K562 (cell line): ENCODE results near the gene TMEM88. TPM values are rescaled to one million over a fixed set of nuclear protein-coding genes. Genes with fewer than 3 reads are reported as not detected.

Experiments
- C11orf30 ChIP-seq: fragments of 450-650 bp; IDR thresholded peaks from 2 replicates; pipeline ENCODE4 v1.6.1; 2016; ENCODE audit warnings: low read depth, mild to moderate bottlenecking
- CC2D1A ChIP-seq: fragments of 450-650 bp; IDR thresholded peaks from 2 replicates; pipeline ENCODE4 v1.6.1; 2017; ENCODE audit warnings: mild to moderate bottlenecking
- CTCF ChIP-seq, 3 experiments: IDR thresholded peaks in 2 of 3; conservative IDR thresholded peaks in 1 of 3; 2 replicates each; pipeline ENCODE4 v1.5.1; 2011 to 2012; ENCODE audit warnings: low read length in 3 of 3, mild to moderate bottlenecking in 3 of 3, control low read depth in 2 of 3, improper control_type of control experiment in 1 of 3, inconsistent platforms in 1 of 3, low read depth in 1 of 3, mixed read lengths in 1 of 3, moderate library complexity in 1 of 3; ENCODE audit not compliant: insufficient read depth in 2 of 3
- ESRRB ChIP-seq: fragments of 250-450 bp; sonication (Bioruptor Pico); IDR thresholded peaks from 2 replicates; pipeline ENCODE4 v1.5.0; 2020; ENCODE audit warnings: mild to moderate bottlenecking, moderate library complexity, borderline replicate concordance
- MYC ChIP-seq, 2 experiments: fragments of 250-450 bp in 1 of 2; sonication (Bioruptor Pico) in 1 of 2; IDR thresholded peaks; 2 replicates each; pipeline versions ENCODE4 v1.5.1 to v1.6.1; 2012 to 2021; ENCODE audit warnings: low read depth in 2 of 2, borderline replicate concordance in 1 of 2, improper control_type of control experiment in 1 of 2, low read length in 1 of 2, mild to moderate bottlenecking in 1 of 2, moderate library complexity in 1 of 2
- NRF1 ChIP-seq, 2 experiments: fragments of 450-650 bp; IDR thresholded peaks in 1 of 2; conservative IDR thresholded peaks in 1 of 2; 2 replicates each; pipeline ENCODE4 v1.6.1; 2014; ENCODE audit warnings: mild to moderate bottlenecking in 2 of 2
- PHF8 ChIP-seq: fragments of 200-600 bp; sonication (generic); IDR thresholded peaks from 2 replicates; pipeline ENCODE4 v1.6.1; 2012; ENCODE audit warnings: mixed run types, mild to moderate bottlenecking, inconsistent platforms, low read length, moderate library complexity, borderline replicate concordance
- PYGO2 ChIP-seq: fragments of 450-650 bp; IDR thresholded peaks from 2 replicates; pipeline ENCODE4 v1.6.1; 2016; ENCODE audit warnings: mild to moderate bottlenecking, missing genetic modification characterization, moderate library complexity, missing compliant biosample characterization
- RBFOX2 ChIP-seq: fragments of 200-400 bp; formaldehyde crosslinking; IDR thresholded peaks from 2 replicates; pipeline ENCODE4 v1.6.1; 2017; ENCODE audit warnings: low read depth, mild to moderate bottlenecking, low read length, moderate library complexity
- SIN3A ChIP-seq, 2 experiments: fragments of 150-350 bp in 1 of 2; IDR thresholded peaks; 2 replicates each; pipeline ENCODE4 v1.6.1; 2011 to 2016; ENCODE audit warnings: borderline replicate concordance in 2 of 2, low read depth in 2 of 2, low read length in 2 of 2, mild to moderate bottlenecking in 2 of 2, moderate library complexity in 2 of 2; ENCODE audit not compliant: control insufficient read depth in 1 of 2
- polyA plus RNA-seq, 8 experiments: library from polyadenylated mRNA; depleted of rRNA in 4 of 8; stranded (reverse) in 5 of 8; unstranded in 3 of 8; fragments of >200 nt; fragmentation: Nextera tagmentation in 2 of 8; fragmentation: Illumina TruSeq in 1 of 8; extraction: Ambion mirVana in 2 of 8; extraction: Trizol in 1 of 8; gene quantifications; 2 replicates each; pipeline versions ENCODE4 v1.2.1 to v1.2.3, GENCODE V29; 2011 to 2014; ENCODE audit warnings: inconsistent platforms in 1 of 8, missing spikeins in 1 of 8
- total RNA-seq, 7 experiments: library from RNA; depleted of rRNA in 6 of 7; stranded (reverse); fragments of >200 nt in 6 of 7; fragmentation: Illumina TruSeq in 2 of 7; extraction: Trizol in 2 of 7; gene quantifications; 2 replicates each; pipeline versions ENCODE4 v1.2.1 to v1.2.3, GENCODE V29; 2011 to 2021; ENCODE audit warnings: low replicate concordance in 1 of 7
- TF ChIP-seq, protein P1 (sequence below), 2 experiments: fragments of 450-650 bp; IDR thresholded peaks; 2 replicates each; pipeline ENCODE4 v1.6.1; 2018; ENCODE audit warnings: mild to moderate bottlenecking in 2 of 2, low read depth in 1 of 2; ENCODE audit not compliant: partially characterized antibody in 2 of 2
- TF ChIP-seq, protein P2 (sequence below): fragments of 450-650 bp; conservative IDR thresholded peaks from 2 replicates; pipeline ENCODE4 v1.6.1; 2016; ENCODE audit warnings: missing genetic modification characterization, low read depth, mild to moderate bottlenecking, control low read depth, missing compliant biosample characterization

The TMEM88 gene
- total and polyA plus RNA-seq, 9 of the 15 experiments (the other 6 are each of a cell fraction or from before 2014, with no cell fraction given), result 0.10 to 1.4 (median 0.36) TPM; not detected in 3

- TF ChIP-seq, protein P1, sequence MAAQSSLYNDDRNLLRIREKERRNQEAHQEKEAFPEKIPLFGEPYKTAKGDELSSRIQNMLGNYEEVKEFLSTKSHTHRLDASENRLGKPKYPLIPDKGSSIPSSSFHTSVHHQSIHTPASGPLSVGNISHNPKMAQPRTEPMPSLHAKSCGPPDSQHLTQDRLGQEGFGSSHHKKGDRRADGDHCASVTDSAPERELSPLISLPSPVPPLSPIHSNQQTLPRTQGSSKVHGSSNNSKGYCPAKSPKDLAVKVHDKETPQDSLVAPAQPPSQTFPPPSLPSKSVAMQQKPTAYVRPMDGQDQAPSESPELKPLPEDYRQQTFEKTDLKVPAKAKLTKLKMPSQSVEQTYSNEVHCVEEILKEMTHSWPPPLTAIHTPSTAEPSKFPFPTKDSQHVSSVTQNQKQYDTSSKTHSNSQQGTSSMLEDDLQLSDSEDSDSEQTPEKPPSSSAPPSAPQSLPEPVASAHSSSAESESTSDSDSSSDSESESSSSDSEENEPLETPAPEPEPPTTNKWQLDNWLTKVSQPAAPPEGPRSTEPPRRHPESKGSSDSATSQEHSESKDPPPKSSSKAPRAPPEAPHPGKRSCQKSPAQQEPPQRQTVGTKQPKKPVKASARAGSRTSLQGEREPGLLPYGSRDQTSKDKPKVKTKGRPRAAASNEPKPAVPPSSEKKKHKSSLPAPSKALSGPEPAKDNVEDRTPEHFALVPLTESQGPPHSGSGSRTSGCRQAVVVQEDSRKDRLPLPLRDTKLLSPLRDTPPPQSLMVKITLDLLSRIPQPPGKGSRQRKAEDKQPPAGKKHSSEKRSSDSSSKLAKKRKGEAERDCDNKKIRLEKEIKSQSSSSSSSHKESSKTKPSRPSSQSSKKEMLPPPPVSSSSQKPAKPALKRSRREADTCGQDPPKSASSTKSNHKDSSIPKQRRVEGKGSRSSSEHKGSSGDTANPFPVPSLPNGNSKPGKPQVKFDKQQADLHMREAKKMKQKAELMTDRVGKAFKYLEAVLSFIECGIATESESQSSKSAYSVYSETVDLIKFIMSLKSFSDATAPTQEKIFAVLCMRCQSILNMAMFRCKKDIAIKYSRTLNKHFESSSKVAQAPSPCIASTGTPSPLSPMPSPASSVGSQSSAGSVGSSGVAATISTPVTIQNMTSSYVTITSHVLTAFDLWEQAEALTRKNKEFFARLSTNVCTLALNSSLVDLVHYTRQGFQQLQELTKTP (IDR thresholded peaks at IDR 0.05; ENCODE audit: low read depth in 1 of 2, partially characterized antibody in 2 of 2), result peak in 1 of 2 experiments; percentile 67
- TF ChIP-seq, protein P2, sequence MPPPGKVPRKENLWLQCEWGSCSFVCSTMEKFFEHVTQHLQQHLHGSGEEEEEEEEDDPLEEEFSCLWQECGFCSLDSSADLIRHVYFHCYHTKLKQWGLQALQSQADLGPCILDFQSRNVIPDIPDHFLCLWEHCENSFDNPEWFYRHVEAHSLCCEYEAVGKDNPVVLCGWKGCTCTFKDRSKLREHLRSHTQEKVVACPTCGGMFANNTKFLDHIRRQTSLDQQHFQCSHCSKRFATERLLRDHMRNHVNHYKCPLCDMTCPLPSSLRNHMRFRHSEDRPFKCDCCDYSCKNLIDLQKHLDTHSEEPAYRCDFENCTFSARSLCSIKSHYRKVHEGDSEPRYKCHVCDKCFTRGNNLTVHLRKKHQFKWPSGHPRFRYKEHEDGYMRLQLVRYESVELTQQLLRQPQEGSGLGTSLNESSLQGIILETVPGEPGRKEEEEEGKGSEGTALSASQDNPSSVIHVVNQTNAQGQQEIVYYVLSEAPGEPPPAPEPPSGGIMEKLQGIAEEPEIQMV (tag), result peak; percentile 82
- TF ChIP-seq SIN3A (IDR thresholded peaks at IDR 0.05; ENCODE audit: borderline replicate concordance in 2 of 2, control insufficient read depth in 1 of 2, low read depth in 2 of 2, low read length in 2 of 2) (peak in 1 of 2 experiments; percentile 15; a peak in 1 of 4 replicates), PYGO2 (tag) (no peak), NRF1 (conservative IDR thresholded peaks at IDR 0.05 in 1 of 2, IDR thresholded peaks at IDR 0.05 in 1 of 2) (peak in 1 of 2 experiments; percentile 43; a peak in 2 of 4 replicates), CC2D1A (0 out of 2 replicates have a peak, but pooled peaks have one; percentile 57), ESRRB (CRISPR knock-in tag) (no peak), CTCF (IDR thresholded peaks at IDR 0.05 in 2 of 3, conservative IDR thresholded peaks at IDR 0.05 in 1 of 3; ENCODE audit: insufficient read depth in 2 of 3, low read depth in 1 of 3, low read length in 3 of 3) (0 out of 6 replicates have a peak, but pooled peaks of 1 of the 3 experiments have one; percentile 3), C11orf30 (no peak), MYC (IDR thresholded peaks at IDR 0.05; ENCODE audit: low read depth, low read length) (0 out of 2 replicates have a peak, but pooled peaks have one; percentile 6), MYC (CRISPR knock-in tag; IDR thresholded peaks at IDR 0.05; ENCODE audit: borderline replicate concordance, low read depth) (0 out of 2 replicates have a peak, but pooled peaks have one; percentile 12), PHF8 (peak; percentile 10; the same call in 1 of the 2 replicates), RBFOX2 (peak; percentile 42; the same call in 1 of the 2 replicates)
Observed at GRCh38 chr17:7886227-7887037, 31.6 kb downstream of the TMEM88 start (continued).
